Cardiac fibroblast (primary cell): ENCODE results near the gene LRRC36.

Source experiments
- DNase-seq, 2 donors: peaks; one replicate each; pipeline versions ENCODE4 v3.0.0 to v3.0.0-alpha.2; 2010; ENCODE audit warnings: low read depth in 2 of 2
- H3K4me3 ChIP-seq, 2 donors: replicated peaks in 1 of 2; 1 replicate in 1 of 2; 2 replicates in 1 of 2; pipeline ENCODE4 v1.5.1; 2011; ENCODE audit warnings: low read depth in 2 of 2, low read length in 2 of 2, mild to moderate bottlenecking in 2 of 2, moderate library complexity in 1 of 2
- CTCF ChIP-seq: IDR thresholded peaks from one replicate; pipeline ENCODE4 v1.5.1; 2011; ENCODE audit warnings: low read depth, mild to moderate bottlenecking, low read length, inconsistent platforms

LRRC36 gene

GRCh38 chr16:67305216-67306071 is 21.2 kb upstream of the LRRC36 start:
- no peak for DNase-seq
- no peak for TF ChIP-seq CTCF
- no peak overlapping the region for H3K4me3 ChIP-seq

GRCh38 chr16:67310561-67310960 is 16.1 kb upstream of the LRRC36 start:
- no peak for TF ChIP-seq CTCF
- no peak overlapping the region for H3K4me3 ChIP-seq
- no peak for DNase-seq

GRCh38 chr16:67311607-67312488 is 14.8 kb upstream of the LRRC36 start:
- TF ChIP-seq CTCF, result no peak
- H3K4me3 ChIP-seq, result no peak overlapping the region
- peak; percentile 97 to 100 for DNase-seq

GRCh38 chr16:67312719-67313118 is 13.9 kb upstream of the LRRC36 start:
- DNase-seq, result peak; percentile 10 to 40
- H3K4me3 ChIP-seq, result no peak overlapping the region
- no peak for TF ChIP-seq CTCF

- DNase-seq, result no peak
- TF ChIP-seq CTCF, result no peak
- H3K4me3 ChIP-seq, result no peak overlapping the region
Observed at GRCh38 chr16:67317853-67318252, 8.8 kb upstream of the LRRC36 start.

- no peak for TF ChIP-seq CTCF
- peak overlapping the region; percentile 14 to 38 for H3K4me3 ChIP-seq
Observed at GRCh38 chr16:67326115-67326471, 522 bp upstream of the LRRC36 start.

More at GRCh38 chr16:67326115-67326471, 522 bp upstream of the LRRC36 start:
- DNase-seq, result no peak
